HepG2 (cell line): ENCODE data around the gene DNAI4. TPM values are rescaled to one million over a fixed set of nuclear protein-coding genes. Genes with fewer than 3 reads are reported as not detected.

Source experiments
- ATAC-seq: fragments of 200-7000 bp; cut with Tn5 transposase; 3 replicates; pipeline ENCODE4 v1.9.1; 2020; ENCODE audit warnings: mild to moderate bottlenecking, moderate library complexity
- BruUV-seq: library from RNA; stranded (reverse); fragments of 400-500 nt; replicated peaks from 2 replicates; lab custom pipeline; 2021; lab: Mats Ljungman, UMichigan
- CTCF ChIA-PET: fragments of 300-600 bp; formaldehyde crosslinking; extraction: SDS; loops from one replicate; lab custom pipeline; 2021; ENCODE audit warnings: low total read pairs, inconsistent platforms, low intra/inter-chr PET ratio; lab: Yijun Ruan, JAX
- POLR2A ChIA-PET: fragments of 350-600 bp; sonication (Branson Sonifier 250); formaldehyde crosslinking; loops from one replicate; lab custom pipeline; 2020; ENCODE audit warnings: antibody characterized with exemption, inconsistent platforms; lab: Yijun Ruan, JAX
- DNase-seq: peaks from one replicate; pipeline ENCODE4 v3.0.0-alpha.2; 2015; ENCODE audit warnings: low spot score
- FAIRE-seq: peaks from 3 replicates; lab custom pipeline; 2011; peaks lifted over from hg19 to GRCh38; lab: Jason Lieb, UNC
- H2AFZ ChIP-seq: one replicate; pipeline ENCODE4 v1.6.1; 2011; ENCODE audit warnings: low read length, inconsistent platforms
- H3K27ac ChIP-seq: fragments of 300-600 bp; 3 replicates; pipeline ENCODE4 v1.8.0; 2011; ENCODE audit warnings: mixed run types, mild to moderate bottlenecking, mixed read lengths, low read length, inconsistent platforms; ENCODE audit not compliant: insufficient read depth; ENCODE audit errors: extremely low read length
- H3K27me3 ChIP-seq, 2 experiments: fragments of 200-600 bp in 1 of 2; 2 replicates in 1 of 2; 3 replicates in 1 of 2; pipeline versions ENCODE4 v1.6.0 to v1.8.0; 2011; ENCODE audit warnings: low read length in 2 of 2, mild to moderate bottlenecking in 2 of 2, moderate library complexity in 2 of 2, inconsistent platforms in 1 of 2; ENCODE audit not compliant: insufficient read depth in 2 of 2, control insufficient read depth in 1 of 2
- H3K36me3 ChIP-seq, 2 experiments: fragments of 200-600 bp in 1 of 2; replicated peaks in 1 of 2; 2 replicates in 1 of 2; 3 replicates in 1 of 2; pipeline versions ENCODE4 v1.5.1 to v1.8.0; 2011; ENCODE audit warnings: low read length in 2 of 2, inconsistent platforms in 1 of 2; ENCODE audit not compliant: insufficient read depth in 2 of 2, control insufficient read depth in 1 of 2
- H3K4me1 ChIP-seq: 2 replicates; pipeline ENCODE4 v1.5.1; 2012; ENCODE audit warnings: low read length, inconsistent platforms; ENCODE audit not compliant: insufficient read depth
- H3K4me2 ChIP-seq: 2 replicates; pipeline ENCODE4 v1.6.0; 2011; ENCODE audit warnings: low read depth, low read length, inconsistent platforms
- H3K4me3 ChIP-seq, 3 experiments: fragments of 200-600 bp in 1 of 3; sonication (generic), shearing (Covaris generic) in 1 of 3; replicated peaks in 1 of 3; 2 replicates each; pipeline ENCODE4 v1.5.1; 2011 to 2016; ENCODE audit warnings: low read length in 3 of 3, inconsistent platforms in 2 of 3, low read depth in 2 of 3, mild to moderate bottlenecking in 2 of 3, control low read depth in 1 of 3, mixed read lengths in 1 of 3; ENCODE audit not compliant: insufficient read depth in 1 of 3
- H3K79me2 ChIP-seq: one replicate; pipeline ENCODE4 v1.6.1; 2011; ENCODE audit warnings: low read length, inconsistent platforms; ENCODE audit not compliant: insufficient read depth
- H3K9ac ChIP-seq: 2 replicates; pipeline ENCODE4 v1.6.0; 2011; ENCODE audit warnings: mild to moderate bottlenecking, low read depth, low read length, inconsistent platforms; ENCODE audit not compliant: insufficient read depth
- H3K9me3 ChIP-seq: 2 replicates; pipeline ENCODE4 v1.5.1; 2012; ENCODE audit warnings: mild to moderate bottlenecking, low read length
- H4K20me1 ChIP-seq: 2 replicates; pipeline ENCODE4 v1.6.0; 2011; ENCODE audit warnings: inconsistent platforms, mild to moderate bottlenecking, low read length, moderate library complexity; ENCODE audit not compliant: insufficient read depth
- AFF4 ChIP-seq: sonication (generic); formaldehyde crosslinking; IDR thresholded peaks from 2 replicates; pipeline ENCODE4 v1.4.0; 2020; ENCODE audit warnings: missing genetic modification reagents
- ARID5B ChIP-seq: IDR thresholded peaks from 2 replicates; pipeline ENCODE4 v1.4.0; 2020; ENCODE audit warnings: mild to moderate bottlenecking, missing genetic modification reagents
- ETV5 ChIP-seq: IDR thresholded peaks from 2 replicates; pipeline ENCODE4 v1.6.1; 2018; ENCODE audit warnings: missing biosample characterization, missing genetic modification reagents, inconsistent platforms, borderline replicate concordance
- FOSL1 ChIP-seq: sonication (generic); formaldehyde crosslinking; IDR thresholded peaks from 2 replicates; pipeline ENCODE4 v1.9.0; 2021; ENCODE audit warnings: missing genetic modification reagents, borderline replicate concordance
- HNF4A ChIP-seq: sonication (generic); formaldehyde crosslinking; IDR thresholded peaks from 2 replicates; pipeline ENCODE4 v1.4.0; 2020; ENCODE audit warnings: missing genetic modification reagents
- MATR3 ChIP-seq: sonication (generic); formaldehyde crosslinking; IDR thresholded peaks from 2 replicates; pipeline ENCODE4 v1.4.0; 2020; ENCODE audit warnings: missing genetic modification reagents
- MYNN ChIP-seq: sonication (generic); formaldehyde crosslinking; IDR thresholded peaks from 2 replicates; pipeline ENCODE4 v1.4.0; 2020; ENCODE audit warnings: mild to moderate bottlenecking, low read depth, missing genetic modification reagents
- TEAD2 ChIP-seq: sonication (generic); formaldehyde crosslinking; IDR thresholded peaks from 2 replicates; pipeline ENCODE4 v1.9.0; 2021; ENCODE audit warnings: missing genetic modification reagents
- TMF1 ChIP-seq: sonication (generic); formaldehyde crosslinking; IDR thresholded peaks from 2 replicates; pipeline ENCODE4 v1.8.1; 2022; ENCODE audit warnings: low read depth, missing genetic modification reagents
- ZKSCAN1 ChIP-seq: fragments of 150-350 bp; IDR thresholded peaks from 2 replicates; pipeline ENCODE4 v1.6.1; 2014; ENCODE audit warnings: low read length
- ZNF777 ChIP-seq: sonication (generic); formaldehyde crosslinking; IDR thresholded peaks from 2 replicates; pipeline ENCODE4 v1.4.0; 2020; ENCODE audit warnings: missing genetic modification reagents
- WGBS: methylation state at CpG from one replicate; pipeline ENCODE4 v1.1.6; 2017; ENCODE audit warnings: low lambda C conversion rate; 5-methylcytosine and 5-hydroxymethylcytosine counted together
- in situ Hi-C: cut with HindIII; loops from 2 replicates; pipeline ENCODE4 v1.10.0; 2017; ENCODE audit warnings: low pct_unique_long_range_greater_than_20kb; ENCODE audit not compliant: extremely low pct_ligation_motif_present
- intact Hi-C: fragments of 100-400 bp; cut with micrococcal nuclease; formaldehyde crosslinking; loops from one replicate; pipeline ENCODE4 v1.10.0; 2022; ENCODE audit not compliant: unreplicated experiment
- polyA plus RNA-seq, 8 experiments: library from polyadenylated mRNA; depleted of rRNA in 3 of 8; stranded (reverse) in 7 of 8; unstranded in 1 of 8; fragments of >200 nt; fragmentation: Illumina TruSeq in 4 of 8; extraction: Trizol in 4 of 8; gene quantifications; 2 replicates each; pipeline versions ENCODE4 v1.2.1 to v1.2.3, GENCODE V29; 2011 to 2016; ENCODE audit warnings: low read depth in 4 of 8, missing spikeins in 1 of 8, mixed read lengths in 1 of 8; ENCODE audit not compliant: insufficient read depth in 1 of 8
- total RNA-seq, 5 experiments: library from RNA; depleted of rRNA; stranded (reverse); fragments of >200 nt; fragmentation: Illumina TruSeq; extraction: Trizol; gene quantifications; 2 replicates each; pipeline ENCODE4 v1.2.3, GENCODE V29; 2016; ENCODE audit warnings: low read depth in 1 of 5

The DNAI4 gene
- total and polyA plus RNA-seq, 2 of the 13 experiments (the other 11 are each of a cell fraction or from before 2014, with no cell fraction given) = 0.04 to 0.08 TPM

- ATAC-seq (no peak), DNase-seq (no peak), FAIRE-seq (no peak)
- Histone ChIP-seq H3K27ac (no peak overlapping the region), H3K9ac (no peak overlapping the region), H3K4me3 (no peak overlapping the region), H3K27me3 (no peaks in the 10 kb centered on the region), H3K79me2 (no peaks in the 10 kb centered on the region), H3K4me1 (no peaks in the 10 kb centered on the region), H3K36me3 (no peaks in the 10 kb centered on the region), H3K4me2 (no peak overlapping the region), H2AFZ (no peak overlapping the region), H3K9me3 (no peaks in the 10 kb centered on the region), H4K20me1 (no peaks in the 10 kb centered on the region)
- POLR2A ChIA-PET = no interaction called here
- WGBS = 0% methylated on average over 2 of the region's 2 CpGs
- TF ChIP-seq ZNF777 = no peak
- TF ChIP-seq ZKSCAN1 = no peak
- no peak for TF ChIP-seq MYNN (CRISPR knock-in tag)
- no peak for TF ChIP-seq MATR3
- TF ChIP-seq ETV5 (CRISPR knock-in tag) = no peak
- no peak for TF ChIP-seq ARID5B (CRISPR knock-in tag)
- no peak for TF ChIP-seq TEAD2 (CRISPR knock-in tag)
- no peak for TF ChIP-seq TMF1 (CRISPR knock-in tag)
- no peak for TF ChIP-seq FOSL1 (CRISPR knock-in tag)
- no peak for TF ChIP-seq HNF4A
- no peak for TF ChIP-seq AFF4
- in situ Hi-C loops = no loop called here
- intact Hi-C loops = no loop called here
- CTCF ChIA-PET = no interaction called here
- BruUV-seq = no TSS peak
These were observed 150.2 kb downstream of the DNAI4 start for GRCh38 chr1:66774438-66774837.
